GM19395 (cell line): ENCODE data around the gene AP3D1.
"Not testable (repeated sequence)": the region's sequence is repeated elsewhere in the genome, so short reads cannot be mapped to it uniquely, and the experiment has no call there.

Experiments used
- ATAC-seq: cut with Tn5 transposase; IDR thresholded peaks from one replicate; pipeline ENCODE4 v1.9.1; 2021; ENCODE audit warnings: mild to moderate bottlenecking, moderate library complexity; ENCODE audit not compliant: unreplicated experiment

Gene AP3D1

DNA sequence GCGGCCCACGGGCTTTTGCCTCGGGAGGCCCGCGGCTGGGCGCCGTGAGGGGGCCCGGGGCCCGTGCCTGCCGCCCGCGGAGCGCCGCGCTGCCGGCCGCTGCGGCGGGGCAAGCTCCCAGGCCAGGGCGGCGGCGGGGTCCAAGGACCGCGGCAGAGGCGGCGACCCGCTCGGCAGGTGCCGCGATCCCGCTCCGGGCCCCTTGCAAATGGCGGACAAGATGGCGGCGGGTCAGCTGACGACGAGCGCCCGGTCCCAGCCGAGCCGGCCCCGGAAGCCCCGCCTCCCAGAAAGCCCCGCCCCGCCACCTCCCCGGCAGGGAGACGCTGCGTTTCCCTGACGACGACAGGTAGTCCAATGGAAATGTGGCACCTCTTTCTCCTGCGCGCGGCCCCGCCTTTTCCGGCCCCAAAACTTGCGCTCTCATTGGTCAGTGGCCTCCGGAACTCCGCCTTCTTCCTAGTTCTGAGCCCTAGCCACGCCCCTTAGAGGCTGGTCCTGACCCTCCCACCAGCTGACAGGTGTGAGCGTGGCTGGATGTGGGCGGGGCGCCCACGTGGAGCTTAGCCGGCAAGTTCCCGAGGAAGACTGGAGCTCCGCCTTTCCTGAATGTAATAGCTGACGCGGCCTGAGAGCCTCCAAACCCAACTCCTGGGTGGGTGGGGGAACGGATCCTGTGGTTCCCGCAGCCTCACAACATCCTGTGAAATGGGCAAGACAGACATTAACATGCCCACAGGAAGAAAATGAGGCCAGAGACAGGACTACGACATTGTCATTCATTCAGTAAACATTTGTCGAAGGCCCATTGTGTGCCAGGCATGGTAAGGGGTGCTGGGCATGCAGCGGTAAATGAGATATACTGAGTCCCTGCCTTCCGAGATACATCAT is at the start of gene AP3D1:
Gene AP3D1 (minus strand): TSS at position 228 of the 891 bp plus-strand sequence. CDS start 232 bp downstream, outside the sequence.
- peak; percentile 87 for ATAC-seq

DNA sequence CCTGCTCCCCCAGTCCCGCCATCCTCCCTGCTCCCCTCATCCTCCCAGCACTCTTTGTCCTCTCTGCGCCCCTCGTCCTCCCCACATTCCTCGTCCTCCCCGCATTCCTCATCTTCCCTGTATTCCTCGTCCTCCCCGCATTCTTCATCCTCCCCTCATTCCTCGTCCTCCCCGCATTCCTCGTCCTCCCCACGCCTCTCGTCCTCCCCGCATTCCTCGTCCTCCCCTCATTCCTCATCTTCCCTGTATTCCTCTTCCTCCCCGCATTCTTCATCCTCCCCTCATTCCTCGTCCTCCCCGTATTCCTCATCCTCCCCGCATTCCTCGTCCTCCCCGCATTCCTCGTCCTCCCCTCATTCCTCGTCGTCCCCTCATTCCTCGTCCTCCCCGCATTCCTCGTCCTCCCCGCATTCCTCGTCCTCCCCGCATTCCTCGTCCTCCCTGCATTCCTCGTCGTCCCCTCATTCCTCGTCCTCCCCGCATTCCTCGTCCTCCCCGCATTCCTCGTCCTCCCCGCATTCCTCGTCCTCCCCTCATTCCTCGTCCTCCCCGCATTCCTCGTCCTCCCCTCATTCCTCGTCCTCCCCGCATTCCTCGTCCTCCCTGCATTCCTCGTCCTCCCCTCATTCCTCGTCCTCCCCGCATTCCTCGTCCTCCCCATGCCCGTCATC is 49.4 kb upstream of the AP3D1 start:
- not testable (repeated sequence) for ATAC-seq

DNA sequence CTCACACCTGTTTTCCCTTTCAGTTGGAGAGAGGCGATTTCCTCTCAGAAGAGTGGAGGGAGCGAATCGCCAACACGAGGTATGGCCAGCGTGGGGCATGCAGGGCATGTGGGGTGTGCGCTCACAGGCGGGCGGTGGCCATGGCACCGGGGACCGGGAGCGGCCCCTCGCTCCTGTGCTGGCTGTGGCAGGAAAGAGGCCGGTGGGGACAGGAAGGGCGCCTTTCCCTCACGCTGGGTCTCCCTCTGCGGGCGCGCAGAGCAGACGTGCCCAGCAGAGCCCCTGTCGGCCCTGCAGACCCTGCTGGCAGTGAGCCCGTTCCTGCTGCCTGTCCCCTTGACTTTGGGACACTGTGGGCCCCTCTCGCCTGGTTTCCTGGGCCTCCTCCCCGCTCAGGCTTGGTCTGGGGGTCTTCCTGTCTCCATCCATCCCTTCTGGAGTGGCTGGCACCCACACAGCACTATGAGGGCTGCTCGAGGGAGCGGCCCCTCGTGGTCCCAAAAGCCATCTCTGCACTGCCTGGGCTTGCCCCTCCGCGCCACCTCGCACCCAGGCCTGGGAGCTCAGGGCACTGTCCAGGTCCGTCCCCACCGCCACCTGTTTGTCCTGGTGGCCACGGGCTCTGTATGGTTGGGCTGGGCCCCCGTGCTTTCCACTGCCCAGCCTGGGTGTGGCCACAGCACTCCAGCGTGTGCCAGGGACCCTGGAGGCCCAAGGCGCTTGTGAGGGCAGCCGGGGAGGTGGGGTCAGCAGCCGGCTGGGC is 48.7 kb upstream of the AP3D1 start:
- ATAC-seq: no peak

DNA sequence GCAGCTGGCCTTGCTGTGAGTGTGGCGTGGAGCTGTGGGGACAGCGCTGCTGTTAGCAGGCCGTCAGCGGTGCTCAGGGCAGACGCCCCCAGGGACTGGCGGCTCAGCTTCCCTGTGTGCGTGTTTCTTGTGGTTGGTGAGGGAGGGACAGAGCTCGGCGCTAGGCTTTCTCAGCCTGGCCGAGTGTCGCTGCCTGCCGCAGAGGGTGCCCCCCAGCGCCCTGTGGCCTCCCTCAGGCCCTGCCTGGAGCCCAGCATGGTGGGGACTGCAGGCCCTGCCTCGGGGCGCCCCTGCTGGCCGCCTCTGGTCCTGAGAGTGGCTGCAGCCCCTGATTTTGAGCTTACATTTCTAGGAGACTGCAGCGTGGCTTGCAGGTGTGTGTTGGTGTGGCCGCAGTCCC is 47.8 kb upstream of the AP3D1 start:
- no peak for ATAC-seq

DNA sequence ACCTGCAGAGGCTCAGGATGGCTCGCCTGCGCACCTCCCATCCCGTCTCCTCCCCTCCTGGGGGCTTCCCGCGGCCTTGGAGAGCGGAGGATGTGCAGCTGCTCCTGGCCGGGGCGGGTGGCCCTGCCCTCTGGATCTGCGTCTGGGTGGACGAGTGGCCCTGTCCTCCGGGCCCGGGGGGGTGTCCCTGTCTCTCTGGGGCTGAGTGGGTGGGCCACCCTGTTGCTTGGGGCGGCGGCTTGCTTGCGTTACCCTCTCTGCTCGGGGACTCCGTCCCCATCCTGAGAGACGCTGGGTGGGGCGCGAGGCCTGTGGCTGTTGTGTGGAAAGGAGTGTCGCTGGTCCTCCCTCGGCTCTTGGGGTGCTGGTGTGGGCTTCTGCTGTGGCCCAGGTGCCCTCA is 47.0 kb upstream of the AP3D1 start:
- no peak for ATAC-seq

DNA sequence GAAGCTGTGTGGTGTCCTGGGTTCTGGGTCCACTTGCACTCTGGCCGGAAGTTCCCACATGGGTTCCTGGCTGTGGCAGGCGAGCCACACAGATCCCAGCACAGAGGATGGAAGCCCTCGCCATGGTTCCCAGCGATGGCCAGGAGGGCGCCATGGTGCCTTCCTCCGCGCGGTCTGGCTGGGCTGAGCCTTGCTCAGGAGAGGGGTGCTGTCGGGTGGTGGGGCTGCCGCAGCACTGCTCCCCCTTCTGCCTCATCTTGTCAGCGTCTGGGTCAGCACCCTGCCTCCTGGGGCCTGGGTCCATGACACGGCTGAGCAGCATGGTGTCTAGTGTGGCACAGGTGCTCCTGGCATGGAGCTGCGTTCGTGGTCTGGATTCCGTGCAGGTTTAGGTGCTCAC is 45.9 kb upstream of the AP3D1 start:
- ATAC-seq: no peak

DNA sequence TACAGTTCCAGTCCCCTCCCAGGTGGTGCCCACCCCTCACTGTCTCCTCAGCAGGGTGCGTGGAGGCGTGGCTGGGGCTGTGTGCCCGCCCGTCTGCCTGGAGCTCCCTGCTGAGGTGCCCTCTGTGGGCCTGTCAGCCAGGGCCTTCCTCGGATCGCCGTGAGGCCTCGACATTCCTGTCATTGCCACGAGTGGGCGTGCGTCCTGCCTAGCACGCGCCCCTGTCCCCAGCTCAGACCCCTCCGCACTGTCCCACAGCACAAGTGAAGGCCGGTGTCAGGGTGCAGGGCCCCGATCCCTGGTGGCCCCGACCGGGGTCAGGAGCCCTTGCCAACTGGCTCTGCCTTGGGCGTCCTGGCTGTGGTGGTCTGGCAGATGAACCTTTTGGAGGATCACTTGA is 44.5 kb upstream of the AP3D1 start:
- ATAC-seq: no peak

DNA sequence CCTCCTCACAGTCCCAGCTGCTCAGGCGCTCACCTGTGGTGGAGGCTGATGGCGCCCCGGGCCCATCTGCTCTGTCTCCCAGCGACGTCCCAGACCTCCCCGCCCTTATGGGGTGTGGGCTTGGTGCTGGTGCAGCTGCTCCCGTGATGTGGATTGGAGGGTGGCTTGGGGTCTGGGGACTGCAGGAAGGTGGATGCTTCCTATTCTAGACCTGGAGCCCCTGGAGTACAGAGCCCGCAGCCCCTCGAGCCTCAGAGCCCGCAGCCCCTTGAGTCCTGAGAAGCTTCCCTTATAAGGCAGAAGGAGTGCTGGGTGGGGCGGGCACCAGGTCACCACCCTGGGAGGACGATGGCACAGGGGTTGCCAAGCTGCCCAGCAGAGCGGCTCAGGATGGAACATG is 44.0 kb upstream of the AP3D1 start:
- ATAC-seq: no peak

DNA sequence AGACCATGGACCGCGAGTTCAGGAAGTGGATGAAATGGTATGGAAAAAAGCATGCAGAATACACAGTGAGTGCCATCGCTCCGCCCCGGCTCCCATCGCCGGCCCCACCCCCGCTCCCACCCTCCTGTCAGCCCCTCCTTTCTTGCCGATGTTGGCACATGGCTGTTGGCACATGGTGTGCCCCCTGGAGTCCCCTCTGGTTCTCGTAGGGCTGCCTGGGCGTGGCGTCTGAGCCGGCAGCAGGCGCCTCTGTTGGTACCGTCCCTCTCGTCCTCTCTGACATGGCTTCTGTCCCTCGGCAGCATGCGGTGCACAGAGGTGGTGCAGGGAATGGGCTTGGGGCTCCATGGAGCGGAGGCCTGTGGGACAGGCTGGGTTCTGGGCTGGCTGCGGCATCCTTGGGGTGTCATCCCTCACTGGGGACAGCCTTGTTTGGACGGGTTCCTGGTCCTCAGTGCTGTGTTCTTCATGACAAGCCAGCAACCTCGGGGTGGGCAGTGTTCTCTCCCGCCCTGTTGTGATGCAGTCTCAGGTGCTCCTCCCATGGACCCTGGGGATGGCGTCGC is 43.2 kb upstream of the AP3D1 start:
- no peak for ATAC-seq

DNA sequence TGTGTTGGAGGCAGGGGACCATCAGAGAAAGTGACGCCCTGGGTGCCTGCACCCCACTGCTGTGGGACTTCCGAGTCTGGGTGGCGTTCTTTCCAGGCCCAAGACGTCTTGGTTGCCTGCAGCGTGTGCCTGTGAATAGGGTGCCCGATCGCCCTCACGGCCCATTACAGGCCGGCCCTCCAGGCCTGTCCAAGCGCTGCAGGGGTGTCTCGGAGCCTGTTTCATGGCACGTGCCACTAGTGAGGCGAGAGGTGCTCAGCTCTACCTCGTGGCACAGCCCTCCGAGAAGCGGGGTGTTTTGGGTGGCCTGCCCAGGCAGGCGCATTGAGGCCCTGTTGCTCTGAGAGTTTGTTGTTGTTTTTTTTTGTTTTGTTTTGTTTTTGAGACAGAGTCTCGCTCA is 42.4 kb upstream of the AP3D1 start:
- no peak for ATAC-seq

DNA sequence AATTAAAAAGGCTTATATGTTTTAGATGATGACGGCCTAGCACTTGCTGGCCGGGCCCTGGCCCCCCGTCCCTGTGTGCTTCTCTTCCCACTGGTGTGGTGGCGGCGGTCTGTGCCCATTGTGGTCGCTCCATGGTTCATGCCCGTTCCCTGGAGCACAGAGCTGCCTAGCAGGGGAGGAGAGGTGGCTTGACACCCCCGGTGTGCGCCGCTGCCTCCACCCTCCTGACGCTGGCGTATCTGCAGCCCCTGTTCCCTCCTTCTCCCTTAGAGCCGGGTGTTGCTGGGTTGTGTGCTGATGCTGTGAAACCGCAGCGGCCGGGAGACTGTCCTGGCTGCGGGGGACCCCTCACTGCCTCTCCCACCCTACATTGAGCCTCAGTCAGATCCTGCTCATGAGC is 41.5 kb upstream of the AP3D1 start:
- no peak for ATAC-seq

DNA sequence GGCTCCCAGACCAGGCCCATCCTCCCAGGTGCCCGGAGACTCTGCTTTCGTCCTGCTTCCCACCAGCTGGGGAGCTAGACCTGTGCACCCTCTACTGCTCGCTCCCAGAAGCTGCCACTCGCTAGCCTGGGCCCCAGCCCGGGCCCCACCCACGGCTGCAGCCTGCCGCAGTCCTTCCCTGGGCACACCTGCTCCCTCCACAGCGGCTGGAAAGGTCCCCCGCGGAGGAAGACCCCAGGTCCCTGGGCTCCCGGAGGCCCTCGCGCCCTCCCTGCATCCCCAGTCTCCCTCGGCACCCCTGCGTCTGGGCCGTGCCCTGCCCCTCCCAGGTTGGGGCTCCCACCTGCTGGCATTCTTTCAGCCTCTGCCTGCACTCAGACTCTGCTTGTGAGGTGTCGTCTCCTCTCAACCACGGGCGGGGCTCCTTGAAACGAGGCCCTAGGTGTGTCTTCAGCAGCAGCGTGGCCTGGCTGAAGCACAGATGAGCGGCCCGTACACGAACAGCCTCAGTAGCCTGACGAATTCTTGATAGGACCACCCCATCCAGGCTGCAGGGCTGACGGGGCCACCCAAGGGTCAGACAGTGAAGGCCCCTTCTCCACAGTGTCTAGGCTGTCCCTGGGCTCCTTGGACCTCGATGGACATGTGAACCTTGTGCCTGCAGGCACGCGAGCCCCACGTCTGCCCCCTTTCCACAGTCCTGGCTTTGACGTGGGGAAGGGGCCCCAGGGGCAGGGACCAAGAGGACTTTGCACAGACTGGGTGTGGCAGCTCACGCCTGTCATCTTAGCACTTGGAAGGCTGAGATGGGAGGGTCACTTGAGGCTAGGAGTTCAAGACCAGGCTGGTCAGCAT is 40.3 kb upstream of the AP3D1 start:
- no peak for ATAC-seq

DNA sequence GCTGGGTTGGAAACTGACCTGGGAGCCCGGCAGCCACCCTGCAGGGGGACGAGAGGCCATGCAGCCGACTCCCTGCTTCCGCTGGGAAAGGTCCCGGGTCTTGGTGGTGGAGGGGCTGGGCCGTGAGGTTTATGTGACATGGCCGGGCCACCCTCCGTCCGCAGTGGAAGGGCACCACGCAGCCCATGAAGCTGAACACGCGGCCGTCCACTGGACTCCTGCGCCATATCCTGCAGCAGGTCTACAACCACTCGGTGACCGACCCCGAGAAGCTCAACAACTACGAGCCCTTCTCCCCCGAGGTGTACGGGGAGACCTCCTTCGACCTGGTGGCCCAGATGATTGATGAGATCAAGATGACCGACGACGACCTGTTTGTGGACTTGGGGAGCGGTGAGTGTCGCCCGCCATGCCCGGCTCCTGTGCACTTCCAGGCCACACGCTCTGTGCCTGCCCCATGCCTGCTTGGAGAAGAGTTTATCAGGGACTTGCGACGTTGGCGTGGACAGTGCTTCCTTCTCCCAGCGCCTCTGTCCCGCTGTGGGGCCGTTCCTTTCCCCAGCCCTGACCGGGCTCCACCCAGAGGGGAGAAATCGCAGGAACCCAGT is 39.6 kb upstream of the AP3D1 start:
- no peak for ATAC-seq

DNA sequence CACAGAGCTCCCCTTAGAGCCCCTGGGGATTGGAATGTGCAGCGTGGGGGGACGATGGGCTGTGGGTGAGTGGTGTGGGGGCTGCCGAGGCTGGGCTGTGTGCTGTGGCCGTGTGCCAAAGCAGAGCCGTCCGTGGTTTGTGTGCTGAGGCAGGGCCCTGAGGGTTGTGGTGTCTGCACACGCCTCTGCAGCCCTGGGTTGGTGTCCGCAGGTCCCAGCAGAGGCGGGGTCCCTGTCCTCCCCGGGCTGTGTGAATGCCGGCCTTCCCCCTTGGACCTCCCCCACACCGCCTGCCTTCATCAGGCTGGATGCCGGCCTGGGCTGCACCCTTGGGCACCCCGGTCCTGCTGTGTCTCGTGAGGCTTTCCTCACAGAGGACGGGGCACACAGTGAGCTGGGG is 38.5 kb upstream of the AP3D1 start:
- ATAC-seq: no peak

DNA sequence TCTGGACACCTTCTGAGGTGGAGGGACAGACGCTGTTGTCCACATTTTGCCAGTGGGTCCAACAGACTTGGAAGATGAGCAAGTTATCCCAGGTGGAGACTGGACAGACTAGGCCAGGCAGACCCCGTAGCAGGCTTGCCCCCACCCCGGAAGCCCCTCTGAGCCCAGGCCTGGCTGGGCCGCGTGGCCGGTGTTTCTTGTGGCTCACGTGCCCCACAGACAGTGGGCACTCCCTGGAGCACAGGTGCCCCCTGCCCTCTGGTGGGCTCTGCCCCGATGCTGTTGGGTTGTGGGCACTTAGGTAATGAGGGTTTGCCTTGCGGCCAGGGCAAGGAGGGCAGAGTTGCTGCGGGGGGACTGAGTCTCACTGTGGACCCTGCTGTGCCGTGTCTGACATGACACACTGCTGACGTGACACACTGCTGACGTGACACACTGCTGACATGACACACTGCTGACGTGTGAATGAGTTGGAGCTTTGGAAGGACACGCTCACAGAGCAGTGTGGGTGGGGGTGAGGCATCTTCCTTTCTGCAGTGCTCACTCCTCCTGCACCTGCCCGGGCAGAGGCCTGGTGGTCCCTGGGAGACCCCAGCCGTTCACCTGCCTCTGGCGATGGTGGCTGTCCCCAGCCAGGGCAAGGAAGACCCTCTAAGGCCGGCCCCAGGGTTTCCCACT is 37.5 kb upstream of the AP3D1 start:
- no peak for ATAC-seq

DNA sequence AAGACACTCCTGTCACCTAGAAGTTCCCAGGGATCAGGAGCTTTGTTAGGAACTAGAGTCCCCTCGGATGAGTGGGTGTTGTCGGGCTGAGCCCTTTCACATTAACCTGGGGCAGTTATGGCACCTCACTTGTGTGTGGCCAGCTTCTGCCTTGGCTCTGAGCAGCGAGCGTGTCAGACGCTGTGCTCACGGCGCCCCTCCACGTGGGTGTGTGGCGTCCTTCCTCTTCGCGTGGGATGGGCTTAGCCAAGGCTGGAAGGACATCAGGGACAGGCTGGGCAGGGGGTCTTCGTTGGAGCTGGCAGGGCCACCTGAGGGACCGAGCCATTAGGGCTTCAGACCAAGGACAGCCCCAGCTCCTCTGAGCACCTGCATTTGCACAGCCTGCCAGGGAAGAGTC is 35.8 kb upstream of the AP3D1 start:
- no peak for ATAC-seq

DNA sequence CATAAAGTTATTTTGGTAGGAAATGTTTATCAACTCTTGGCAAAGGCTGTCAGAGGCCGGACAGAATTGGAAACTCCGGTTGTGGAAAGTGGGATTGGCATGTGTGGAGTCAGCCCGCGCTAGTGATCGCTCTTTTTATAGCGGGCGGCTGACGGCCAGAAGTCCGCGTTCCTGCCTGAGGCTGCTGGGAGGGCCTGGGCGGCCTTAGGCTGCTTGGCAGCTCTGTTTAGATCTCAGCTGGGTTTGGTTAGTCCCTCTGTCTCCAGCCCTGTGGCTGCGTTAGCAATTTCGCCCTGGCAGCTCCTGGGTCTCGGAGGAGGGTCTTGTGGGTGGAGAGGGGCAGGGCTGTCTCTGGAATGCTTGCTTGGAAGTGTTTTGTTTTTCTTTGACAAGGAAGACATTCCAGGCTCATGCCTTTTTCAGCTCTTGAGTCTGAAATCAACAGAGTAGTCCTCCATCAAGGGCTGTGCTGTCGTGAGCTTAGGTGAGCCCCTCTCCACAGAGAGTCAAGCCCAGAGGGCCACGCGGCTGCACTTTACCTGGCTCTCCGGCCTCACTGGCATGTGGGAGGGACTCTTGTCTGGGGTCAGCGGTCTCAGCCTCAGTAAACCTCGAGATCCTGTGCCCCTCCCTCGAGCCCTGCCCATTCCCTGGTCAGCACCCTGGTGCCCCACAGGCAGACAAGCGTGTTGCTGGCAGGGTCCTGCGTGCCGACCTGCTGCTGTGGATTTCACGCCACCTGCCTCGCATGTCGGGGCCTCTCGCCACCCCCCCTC is 34.9 kb upstream of the AP3D1 start:
- no peak for ATAC-seq

DNA sequence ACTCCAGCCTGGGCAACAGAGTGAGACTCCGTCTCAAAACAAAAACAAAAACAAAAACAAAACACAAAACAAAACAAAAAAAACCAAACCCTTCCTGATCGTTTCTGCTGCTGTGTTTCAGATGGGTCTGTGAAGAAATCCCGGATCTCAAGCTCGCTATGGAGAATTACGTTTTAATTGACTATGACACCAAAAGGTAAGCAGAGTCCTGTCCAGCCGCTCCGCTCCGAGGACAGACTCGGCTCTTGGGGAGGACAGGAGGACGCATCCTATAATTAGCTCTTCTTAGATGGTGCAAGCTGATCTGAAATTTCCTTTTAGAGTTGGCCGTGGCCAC is 34.3 kb upstream of the AP3D1 start:
- ATAC-seq: no peak
